Ishikawa (cell line): Measurements from ENCODE around the gene CREG2.

Experiments
- CEBPB ChIP-seq: IDR thresholded peaks from 2 replicates; pipeline ENCODE4 v1.6.1; 2012
- CREB1 ChIP-seq: IDR thresholded peaks from 2 replicates; pipeline ENCODE4 v1.6.1; 2012; ENCODE audit warnings: low read depth
- EGR1 ChIP-seq: IDR thresholded peaks from 2 replicates; pipeline ENCODE4 v1.6.1; 2012
- EP300 ChIP-seq: IDR thresholded peaks from 2 replicates; pipeline ENCODE4 v1.6.1; 2012; ENCODE audit warnings: borderline replicate concordance
- FOXM1 ChIP-seq: IDR thresholded peaks from 2 replicates; pipeline ENCODE4 v1.6.1; 2012; ENCODE audit warnings: low read depth, borderline replicate concordance
- NFIC ChIP-seq: IDR thresholded peaks from 2 replicates; pipeline ENCODE4 v1.6.1; 2012
- RAD21 ChIP-seq: IDR thresholded peaks from 2 replicates; pipeline ENCODE4 v1.6.1; 2012; ENCODE audit warnings: low read depth
- TAF1 ChIP-seq: IDR thresholded peaks from 2 replicates; pipeline ENCODE4 v1.6.1; 2012; ENCODE audit warnings: low read depth, mild to moderate bottlenecking
- TCF12 ChIP-seq: IDR thresholded peaks from 2 replicates; pipeline ENCODE4 v1.6.1; 2012; ENCODE audit warnings: low read depth
- TEAD4 ChIP-seq: IDR thresholded peaks from 2 replicates; pipeline ENCODE4 v1.6.1; 2012
- YY1 ChIP-seq: IDR thresholded peaks from 2 replicates; pipeline ENCODE4 v1.6.1; 2012; ENCODE audit warnings: low read depth
- ZBTB7A ChIP-seq: IDR thresholded peaks from 2 replicates; pipeline ENCODE4 v1.6.1; 2012; ENCODE audit warnings: low read depth
- TF ChIP-seq, protein P1 (sequence below): IDR thresholded peaks from 2 replicates; pipeline ENCODE4 v1.6.1; 2012; ENCODE audit warnings: low read depth, mild to moderate bottlenecking
- TF ChIP-seq, protein P2 (sequence below): IDR thresholded peaks from 2 replicates; pipeline ENCODE4 v1.6.1; 2012
- TF ChIP-seq, protein P3 (sequence below): IDR thresholded peaks from 2 replicates; pipeline ENCODE4 v1.6.1; 2012

Gene CREG2

DNA sequence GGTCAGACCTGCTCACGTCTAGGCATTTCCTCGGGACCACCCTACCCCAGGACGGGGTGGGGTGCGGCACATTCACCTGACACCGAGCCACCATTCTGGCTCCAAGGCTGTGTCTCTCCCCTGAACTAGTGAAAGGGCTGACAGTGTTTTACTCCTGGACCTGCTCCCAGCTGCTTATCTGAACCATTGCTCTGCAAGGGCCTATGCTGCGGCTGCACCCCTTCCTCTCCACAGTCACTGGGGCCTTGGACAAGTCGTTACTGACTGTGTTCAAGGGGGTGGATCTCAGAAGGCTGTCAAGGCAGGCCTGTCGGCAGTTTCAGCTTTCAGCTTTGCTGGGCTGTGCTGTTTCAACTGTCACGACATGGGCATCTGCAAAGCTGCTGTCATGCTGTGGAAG, 11.7 kb downstream of the CREG2 start:
- TF ChIP-seq EGR1 (no peak), YY1 (no peak), ZBTB7A (no peak), NFIC (no peak), EP300 (no peak), TEAD4 (no peak), TCF12 (no peak), CEBPB (no peak), FOXM1 (no peak), RAD21 (no peak), CREB1 (no peak), TAF1 (no peak)
- TF ChIP-seq, protein P1, sequence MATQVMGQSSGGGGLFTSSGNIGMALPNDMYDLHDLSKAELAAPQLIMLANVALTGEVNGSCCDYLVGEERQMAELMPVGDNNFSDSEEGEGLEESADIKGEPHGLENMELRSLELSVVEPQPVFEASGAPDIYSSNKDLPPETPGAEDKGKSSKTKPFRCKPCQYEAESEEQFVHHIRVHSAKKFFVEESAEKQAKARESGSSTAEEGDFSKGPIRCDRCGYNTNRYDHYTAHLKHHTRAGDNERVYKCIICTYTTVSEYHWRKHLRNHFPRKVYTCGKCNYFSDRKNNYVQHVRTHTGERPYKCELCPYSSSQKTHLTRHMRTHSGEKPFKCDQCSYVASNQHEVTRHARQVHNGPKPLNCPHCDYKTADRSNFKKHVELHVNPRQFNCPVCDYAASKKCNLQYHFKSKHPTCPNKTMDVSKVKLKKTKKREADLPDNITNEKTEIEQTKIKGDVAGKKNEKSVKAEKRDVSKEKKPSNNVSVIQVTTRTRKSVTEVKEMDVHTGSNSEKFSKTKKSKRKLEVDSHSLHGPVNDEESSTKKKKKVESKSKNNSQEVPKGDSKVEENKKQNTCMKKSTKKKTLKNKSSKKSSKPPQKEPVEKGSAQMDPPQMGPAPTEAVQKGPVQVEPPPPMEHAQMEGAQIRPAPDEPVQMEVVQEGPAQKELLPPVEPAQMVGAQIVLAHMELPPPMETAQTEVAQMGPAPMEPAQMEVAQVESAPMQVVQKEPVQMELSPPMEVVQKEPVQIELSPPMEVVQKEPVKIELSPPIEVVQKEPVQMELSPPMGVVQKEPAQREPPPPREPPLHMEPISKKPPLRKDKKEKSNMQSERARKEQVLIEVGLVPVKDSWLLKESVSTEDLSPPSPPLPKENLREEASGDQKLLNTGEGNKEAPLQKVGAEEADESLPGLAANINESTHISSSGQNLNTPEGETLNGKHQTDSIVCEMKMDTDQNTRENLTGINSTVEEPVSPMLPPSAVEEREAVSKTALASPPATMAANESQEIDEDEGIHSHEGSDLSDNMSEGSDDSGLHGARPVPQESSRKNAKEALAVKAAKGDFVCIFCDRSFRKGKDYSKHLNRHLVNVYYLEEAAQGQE: no peak
- TF ChIP-seq, protein P2, sequence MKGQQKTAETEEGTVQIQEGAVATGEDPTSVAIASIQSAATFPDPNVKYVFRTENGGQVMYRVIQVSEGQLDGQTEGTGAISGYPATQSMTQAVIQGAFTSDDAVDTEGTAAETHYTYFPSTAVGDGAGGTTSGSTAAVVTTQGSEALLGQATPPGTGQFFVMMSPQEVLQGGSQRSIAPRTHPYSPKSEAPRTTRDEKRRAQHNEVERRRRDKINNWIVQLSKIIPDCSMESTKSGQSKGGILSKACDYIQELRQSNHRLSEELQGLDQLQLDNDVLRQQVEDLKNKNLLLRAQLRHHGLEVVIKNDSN: no peak
- TF ChIP-seq, protein P3, sequence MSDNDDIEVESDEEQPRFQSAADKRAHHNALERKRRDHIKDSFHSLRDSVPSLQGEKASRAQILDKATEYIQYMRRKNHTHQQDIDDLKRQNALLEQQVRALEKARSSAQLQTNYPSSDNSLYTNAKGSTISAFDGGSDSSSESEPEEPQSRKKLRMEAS: no peak

DNA sequence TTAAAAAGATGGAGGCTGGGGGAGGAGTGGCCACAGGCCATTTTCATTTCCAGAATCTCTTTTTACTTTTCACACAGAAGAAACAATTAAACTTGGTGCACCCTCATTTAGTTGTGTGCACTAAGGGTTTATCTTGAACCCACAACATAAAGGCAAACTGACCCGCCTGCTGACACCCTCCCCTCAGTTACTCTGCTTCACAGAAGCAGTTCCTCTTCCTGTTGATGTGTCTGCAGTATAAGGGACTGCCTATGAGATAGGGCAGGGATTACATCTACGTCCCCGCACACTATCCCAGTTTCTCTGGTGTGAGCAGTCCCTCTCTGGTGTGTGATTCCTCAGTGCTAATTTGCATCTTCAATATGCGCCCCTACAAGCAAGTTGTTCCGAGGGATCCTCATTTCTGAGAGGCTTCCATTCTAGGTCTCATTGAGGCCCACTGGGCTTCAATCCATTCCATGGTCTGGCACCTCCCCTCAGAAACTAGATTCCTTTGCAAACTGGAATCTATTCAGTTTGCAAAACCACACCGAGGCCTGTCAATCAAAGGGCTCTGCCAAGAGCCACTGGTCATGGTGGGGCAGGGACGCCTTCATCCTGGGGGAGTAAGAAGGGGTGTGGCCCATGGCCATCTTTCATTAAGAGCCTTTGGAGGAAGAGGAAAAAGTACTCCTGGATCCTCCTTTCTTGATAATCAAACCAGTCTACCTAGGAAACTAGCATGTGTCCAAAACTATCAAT, 12.3 kb downstream of the CREG2 start:
- TF ChIP-seq, protein P3: no peak
- TF ChIP-seq YY1 (no peak), EP300 (no peak), CREB1 (no peak), ZBTB7A (no peak), EGR1 (no peak), RAD21 (no peak), TCF12 (no peak)
- TF ChIP-seq, protein P2: no peak

DNA sequence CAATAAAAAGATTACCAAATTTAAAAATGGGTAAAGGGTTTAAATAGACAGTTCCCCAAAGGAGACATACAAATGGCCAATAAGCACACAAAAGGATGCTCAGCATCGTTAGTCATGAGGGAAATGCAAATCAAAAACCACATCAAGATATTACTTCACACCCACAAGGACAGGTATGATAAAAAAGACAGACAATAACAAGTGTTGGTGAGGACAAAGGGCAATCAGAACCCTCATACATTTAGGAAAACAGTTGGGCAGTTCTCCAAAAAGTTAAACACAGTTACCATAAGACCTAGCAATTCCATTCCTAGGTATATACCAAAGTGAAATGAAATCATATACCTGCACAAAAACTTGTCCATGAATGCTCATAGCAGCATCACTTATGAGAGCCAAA, 14.5 kb downstream of the CREG2 start:
- TF ChIP-seq TEAD4: no peak
- TF ChIP-seq TAF1: no peak
- TF ChIP-seq ZBTB7A: no peak
- TF ChIP-seq, protein P2: no peak

DNA sequence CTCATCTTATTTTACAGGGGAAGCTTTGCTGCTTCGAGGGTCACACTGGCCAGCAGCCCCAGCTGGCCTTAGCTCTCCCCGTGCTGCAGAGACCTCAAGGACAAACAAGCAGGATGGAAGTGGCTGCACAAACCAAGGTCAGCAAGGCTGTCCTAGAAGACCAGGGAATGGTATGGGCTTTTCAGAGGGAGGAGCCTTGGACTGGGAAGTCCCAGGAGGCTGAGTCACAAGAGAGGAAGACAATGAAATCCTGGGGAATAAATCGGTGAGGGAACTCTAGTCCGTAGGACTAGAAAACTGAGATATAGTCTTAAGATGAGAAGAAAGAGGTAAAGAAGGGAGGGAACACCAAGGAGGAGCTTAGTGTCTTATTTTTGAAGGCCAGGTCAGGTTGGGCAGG, 15.7 kb downstream of the CREG2 start:
- no peak for TF ChIP-seq CEBPB
- TF ChIP-seq EGR1: no peak
- TF ChIP-seq CREB1: no peak
- TF ChIP-seq YY1: no peak
- TF ChIP-seq TAF1: no peak
- no peak for TF ChIP-seq TEAD4
- TF ChIP-seq NFIC: no peak
- TF ChIP-seq ZBTB7A: no peak
- TF ChIP-seq TCF12: no peak
- no peak for TF ChIP-seq FOXM1
- TF ChIP-seq EP300: no peak
- TF ChIP-seq, protein P1: no peak
- TF ChIP-seq, protein P2: no peak
- TF ChIP-seq RAD21: no peak
- TF ChIP-seq, protein P3: no peak

DNA sequence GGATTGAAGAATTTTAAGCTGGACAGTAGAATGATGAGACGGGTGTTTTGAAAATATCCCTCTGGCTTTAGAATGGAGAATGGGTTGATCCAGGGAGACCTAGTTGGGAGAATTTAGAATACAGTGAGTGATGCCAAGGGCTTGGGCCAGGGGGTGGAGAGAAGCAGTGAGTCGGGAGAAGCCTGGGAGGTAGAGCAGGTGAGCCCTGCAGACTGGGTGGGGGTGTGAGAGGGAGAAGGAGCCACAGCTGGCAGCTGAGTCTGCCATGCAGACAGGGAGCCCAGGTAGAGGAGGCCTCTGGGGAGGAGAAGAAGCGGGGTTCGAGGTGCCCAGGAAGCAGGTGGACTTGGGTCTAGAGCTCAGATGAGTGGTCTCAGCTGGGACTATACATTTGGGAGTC, 18.2 kb downstream of the CREG2 start:
- TF ChIP-seq EGR1 (no peak), FOXM1 (no peak), TCF12 (no peak)
- TF ChIP-seq, protein P3: no peak
